GM12865 (cell line): Measurements from ENCODE around the gene ADCY7.
A peak's percentile ranks its signal among the peaks of the same experiment; 100 is the strongest.

Source experiments
- DNase-seq: peaks from one replicate; pipeline ENCODE4 v3.0.0; 2010; ENCODE audit warnings: low read depth
- H3K4me3 ChIP-seq: 2 replicates; pipeline ENCODE4 v1.5.1; 2011; ENCODE audit warnings: mild to moderate bottlenecking, low read depth, low read length, control low read depth
- CTCF ChIP-seq: IDR thresholded peaks from 2 replicates; pipeline ENCODE4 v1.5.1; 2011; ENCODE audit warnings: low read length, control low read depth, low read depth, inconsistent platforms; ENCODE audit not compliant: insufficient read depth; ENCODE audit errors: missing control alignments

ADCY7 gene

GRCh38 chr16:50263060-50263909 lies 3.1 kb upstream of the ADCY7 start:
- no peak for TF ChIP-seq CTCF

GRCh38 chr16:50263940-50264929 lies 2.1 kb upstream of the ADCY7 start:
- DNase-seq: peak; percentile 80
- TF ChIP-seq CTCF: no peak
- no peak overlapping the region for H3K4me3 ChIP-seq

More at GRCh38 chr16:50263060-50263909, 3.1 kb upstream of the ADCY7 start:
- H3K4me3 ChIP-seq: no peak overlapping the region
- no peak for DNase-seq

- peak; percentile 71 for DNase-seq
- peak; percentile 36 for TF ChIP-seq CTCF
- H3K4me3 ChIP-seq: no peak overlapping the region
Observed at GRCh38 chr16:50265260-50265659, 1.1 kb upstream of the ADCY7 start.

- H3K4me3 ChIP-seq: peak overlapping the region; percentile 83
- no peak for DNase-seq
- TF ChIP-seq CTCF: no peak
Observed at GRCh38 chr16:50265716-50266336, 525 bp upstream of the ADCY7 start.

GRCh38 chr16:50267151-50267631 lies 840 bp downstream of the ADCY7 start:
- peak overlapping the region; percentile 83 for H3K4me3 ChIP-seq
- no peak for TF ChIP-seq CTCF
- DNase-seq: no peak

- no peak for DNase-seq
- no peak for TF ChIP-seq CTCF
- H3K4me3 ChIP-seq: peak overlapping the region; percentile 83
Observed at GRCh38 chr16:50267651-50268050, 1.3 kb downstream of the ADCY7 start.
